Right cardiac atrium (tissue), 5 donors: ENCODE data around the gene ZDHHC16. TPM values are rescaled to one million over a fixed set of nuclear protein-coding genes. Genes with fewer than 3 reads are reported as not detected.

Source experiments
- ATAC-seq, 2 donors: fragments of 200-7000 bp; cut with Tn5 transposase; one replicate each; pipeline versions ENCODE4 v1.8.0 to v1.9.1; 2020; ENCODE audit warnings: moderate library complexity in 2 of 2, mild to moderate bottlenecking in 1 of 2
- DNase-seq, 3 donors: peaks; one replicate each; pipeline ENCODE4 v3.0.0-alpha.2; 2020
- H3K27ac ChIP-seq: one replicate; pipeline ENCODE4 v1.5.1; 2013; ENCODE audit warnings: mild to moderate bottlenecking, low read length, control low read depth, moderate library complexity
- H3K27me3 ChIP-seq: one replicate; pipeline ENCODE4 v1.6.1; 2013; ENCODE audit not compliant: control insufficient read depth, insufficient read depth
- H3K4me1 ChIP-seq: one replicate; pipeline ENCODE4 v1.6.1; 2013; ENCODE audit warnings: low read length; ENCODE audit not compliant: control insufficient read depth, insufficient read depth
- H3K4me3 ChIP-seq: one replicate; pipeline ENCODE4 v1.5.1; 2013; ENCODE audit warnings: low read length, control low read depth
- H3K9me3 ChIP-seq: one replicate; pipeline ENCODE4 v1.6.1; 2013; ENCODE audit warnings: low read length; ENCODE audit not compliant: control insufficient read depth
- WGBS: extraction: QIAGEN DNeasy Blood & Tissue Kit; methylation state at CpG from one replicate; pipeline ENCODE4 v1.1.7; 2013; 5-methylcytosine and 5-hydroxymethylcytosine counted together
- intact Hi-C, 4 donors: fragments of 100-400 bp; cut with DNase I; formaldehyde crosslinking; loops; one replicate each; pipeline versions ENCODE4 v1.11.0 to v1.14.0; 2022 to 2023
- polyA plus RNA-seq: library from polyadenylated mRNA; stranded (reverse); fragments of 200-250 nt; gene quantifications from one replicate; pipeline ENCODE4 v1.2.3, GENCODE V29; 2013
- total RNA-seq, 4 donors: library from RNA; stranded (reverse); fragmentation: NEBNext Ultra II Directional; extraction: Animal tissue kit (Norgen Biotek cat#: 25700); gene quantifications; one replicate each; pipeline ENCODE4 v1.2.1, GENCODE V29; 2021
- donor health status: healthy with polysubstance abuse.
- donor health status: DM: no; HTN: yes; CAD: no.
- donor health status: DM: no; HTN: no; CAD: no.
- donor health status: DM: no; HTN: yes; CAD: no; lungs with severe emphysema.
- donor health status: DM: yes; HTN: yes; CAD: no.

The ZDHHC16 gene
- total and polyA plus RNA-seq, 5 donors: 18.9 to 28.6 (median 23.4) TPM

DNA sequence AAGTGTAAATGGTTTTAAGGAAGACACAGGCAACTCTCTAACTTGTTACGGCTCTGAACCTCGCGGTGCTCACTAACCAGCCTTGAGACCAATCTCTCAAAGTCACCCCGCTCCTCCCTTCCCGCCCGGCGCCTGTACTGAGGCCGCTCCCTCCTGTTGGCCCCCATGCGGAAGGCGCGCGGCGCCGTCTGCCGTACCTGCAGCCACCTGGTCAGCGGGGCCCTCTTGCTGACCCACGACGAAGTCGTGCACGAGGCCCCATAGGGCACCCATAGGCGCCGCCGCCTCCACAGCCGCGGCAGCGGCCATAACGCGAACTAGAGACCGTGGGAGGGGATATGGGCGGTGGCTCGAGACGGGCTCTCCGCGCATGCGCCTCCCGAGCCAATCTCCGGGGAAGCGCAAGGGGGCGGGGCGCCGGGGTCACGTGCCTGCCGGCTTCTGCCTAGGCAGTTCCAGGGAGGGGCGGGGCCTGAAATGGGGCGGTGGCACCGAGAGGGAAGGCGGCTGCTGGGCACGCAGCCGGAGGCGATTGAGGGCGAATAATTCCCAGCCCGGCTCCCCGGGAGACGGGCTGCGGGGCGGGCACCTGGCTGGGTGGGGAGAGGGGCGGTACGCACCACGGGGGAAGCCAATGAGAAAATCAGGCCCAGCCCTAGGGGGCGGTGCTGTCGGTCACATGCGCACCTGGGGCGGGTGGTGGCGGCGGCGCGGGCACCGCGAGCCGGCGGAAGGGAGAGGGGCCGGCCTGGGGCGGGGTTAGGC is 52.3 kb downstream of the ZDHHC16 start, which contains the start of gene MMS19:
Gene MMS19 (minus strand): TSS at position 347 of the 765 bp plus-strand sequence. CDS start 38 bp downstream, at position 309.
- WGBS: under 1% methylated on average over 66 of the region's 73 CpGs
- peaks cover 17% of the 10 kb centered on the region for H3K4me1 ChIP-seq

GRCh38 chr10:97498841-97499560 is 53.0 kb downstream of the ZDHHC16 start, which contains the start of gene UBTD1:
Gene UBTD1, plus strand, starts transcription at chr10:97498924. Its CDS starts 280 bp downstream, at chr10:97499204.
- DNase-seq (peak in 2 of 3 donors; percentile 51 to 85), ATAC-seq (peak; percentile 7 to 18)
- peak within 1 kb of the TSS; percentile 94 for H3K27ac ChIP-seq
- intact Hi-C loops: no loop called here
- WGBS: under 1% methylated on average over 66 of the region's 66 CpGs
- H3K9me3 ChIP-seq: no peaks in the 10 kb centered on the region
- peaks cover 24% of the 10 kb centered on the region for H3K4me1 ChIP-seq
- H3K4me3 ChIP-seq: peak within 1 kb of the TSS; percentile 53
- no peaks in the 10 kb centered on the region for H3K27me3 ChIP-seq

More for the DNA sequence above, 52.3 kb downstream of the ZDHHC16 start, which contains the start of gene MMS19:
- no peaks in the 10 kb centered on the region for H3K27me3 ChIP-seq
- ATAC-seq: peak; percentile 96 to 97
- H3K27ac ChIP-seq: peak within 1 kb of the TSS; percentile 94
- peak; percentile 100 for DNase-seq
- peak within 1 kb of the TSS; percentile 53 for H3K4me3 ChIP-seq
- no peaks in the 10 kb centered on the region for H3K9me3 ChIP-seq
- intact Hi-C loops: no loop called here

GRCh38 chr10:97499561-97500296 is 53.8 kb downstream of the ZDHHC16 start:
- peak overlapping the region; percentile 94 for H3K27ac ChIP-seq
- ATAC-seq: no peak
- 1% methylated on average over 41 of the region's 41 CpGs for WGBS
- H3K27me3 ChIP-seq: no peaks in the 10 kb centered on the region
- H3K4me1 ChIP-seq: peaks cover 23% of the 10 kb centered on the region
- intact Hi-C loops: loop anchor here in 1 of 4 donors (5.0 kb wide), 1 partner anchor 48 kb away; no protein-coding TSS in a partner anchor
- H3K9me3 ChIP-seq: no peaks in the 10 kb centered on the region
- DNase-seq: peak; percentile 86 to 95 (median 92)
- peak overlapping the region; percentile 53 for H3K4me3 ChIP-seq

DNA sequence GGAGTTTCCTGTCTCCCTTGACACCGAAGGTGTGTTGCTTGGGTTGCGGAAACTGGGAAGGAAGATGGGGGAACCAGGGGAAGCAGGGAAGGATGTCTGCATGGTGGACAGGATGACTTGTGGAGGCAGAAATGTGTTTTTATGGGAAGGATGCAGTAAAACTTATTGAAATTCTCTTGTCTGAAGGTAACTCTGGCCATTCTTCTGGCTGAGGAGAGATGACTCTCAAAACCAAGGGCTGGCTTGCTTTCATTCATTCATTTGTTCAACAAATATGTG is 54.3 kb downstream of the ZDHHC16 start:
- H3K4me3 ChIP-seq: peak overlapping the region; percentile 53
- H3K4me1 ChIP-seq: peaks cover 18% of the 10 kb centered on the region
- no peak for ATAC-seq
- DNase-seq: no peak
- no peaks in the 10 kb centered on the region for H3K27me3 ChIP-seq
- WGBS: 72% methylated on average over 2 of the region's 2 CpGs
- no peaks in the 10 kb centered on the region for H3K9me3 ChIP-seq
- intact Hi-C loops: loop anchor here in 1 of 4 donors (5.0 kb wide), 1 partner anchor 47 kb away; no protein-coding TSS in a partner anchor
- peak overlapping the region; percentile 94 for H3K27ac ChIP-seq

DNA sequence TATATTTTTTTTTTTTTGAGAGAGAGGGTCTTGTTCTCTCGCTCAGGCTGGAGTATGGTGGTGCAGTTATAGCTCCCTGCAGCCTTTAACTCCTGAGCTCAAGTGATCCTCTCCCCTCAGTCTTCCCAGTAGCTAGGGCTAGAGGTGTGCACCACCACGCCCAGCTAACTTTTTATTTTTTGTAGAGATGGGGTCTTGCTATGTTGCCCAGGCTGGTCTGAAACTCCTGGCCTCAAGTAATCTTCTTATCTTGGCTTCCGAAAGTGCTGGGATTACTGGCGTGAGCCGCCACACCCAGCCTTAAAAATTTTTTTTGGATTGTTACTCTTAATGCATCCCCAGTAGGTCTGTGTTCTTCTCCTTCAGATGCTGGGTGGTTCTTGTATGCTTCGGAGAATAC is 56.9 kb downstream of the ZDHHC16 start:
- Histone ChIP-seq H3K27ac (peak overlapping the region; percentile 23), H3K4me3 (no peak overlapping the region), H3K4me1 (peaks cover 17% of the 10 kb centered on the region), H3K9me3 (no peaks in the 10 kb centered on the region), H3K27me3 (no peaks in the 10 kb centered on the region)
- DNase-seq (no peak), ATAC-seq (no peak)
- WGBS: 92% methylated on average over 6 of the region's 6 CpGs
- intact Hi-C loops: loop anchor here in 1 of 4 donors (5.0 kb wide), 1 partner anchor 44 kb away; no protein-coding TSS in a partner anchor

GRCh38 chr10:97503406-97503805 is 57.4 kb downstream of the ZDHHC16 start:
- intact Hi-C loops: loop anchor here in 1 of 4 donors (5.0 kb wide), 1 partner anchor 44 kb away; no protein-coding TSS in a partner anchor
- Histone ChIP-seq H3K9me3 (no peaks in the 10 kb centered on the region), H3K27me3 (no peaks in the 10 kb centered on the region), H3K4me1 (peaks cover 17% of the 10 kb centered on the region), H3K4me3 (no peak overlapping the region), H3K27ac (peak overlapping the region; percentile 55)
- DNase-seq (peak in 1 of 3 donors; percentile 57), ATAC-seq (no peak)
- 58% methylated on average over 3 of the region's 3 CpGs for WGBS

- WGBS: 74% methylated on average over 1 of the region's 1 CpG
- Histone ChIP-seq H3K4me1 (peaks cover 15% of the 10 kb centered on the region), H3K9me3 (no peaks in the 10 kb centered on the region), H3K27me3 (no peaks in the 10 kb centered on the region), H3K27ac (no peak overlapping the region), H3K4me3 (no peak overlapping the region)
- DNase-seq (no peak), ATAC-seq (no peak)
- intact Hi-C loops: no loop called here
These were observed 59.2 kb downstream of the ZDHHC16 start for GRCh38 chr10:97505152-97505551.

DNA sequence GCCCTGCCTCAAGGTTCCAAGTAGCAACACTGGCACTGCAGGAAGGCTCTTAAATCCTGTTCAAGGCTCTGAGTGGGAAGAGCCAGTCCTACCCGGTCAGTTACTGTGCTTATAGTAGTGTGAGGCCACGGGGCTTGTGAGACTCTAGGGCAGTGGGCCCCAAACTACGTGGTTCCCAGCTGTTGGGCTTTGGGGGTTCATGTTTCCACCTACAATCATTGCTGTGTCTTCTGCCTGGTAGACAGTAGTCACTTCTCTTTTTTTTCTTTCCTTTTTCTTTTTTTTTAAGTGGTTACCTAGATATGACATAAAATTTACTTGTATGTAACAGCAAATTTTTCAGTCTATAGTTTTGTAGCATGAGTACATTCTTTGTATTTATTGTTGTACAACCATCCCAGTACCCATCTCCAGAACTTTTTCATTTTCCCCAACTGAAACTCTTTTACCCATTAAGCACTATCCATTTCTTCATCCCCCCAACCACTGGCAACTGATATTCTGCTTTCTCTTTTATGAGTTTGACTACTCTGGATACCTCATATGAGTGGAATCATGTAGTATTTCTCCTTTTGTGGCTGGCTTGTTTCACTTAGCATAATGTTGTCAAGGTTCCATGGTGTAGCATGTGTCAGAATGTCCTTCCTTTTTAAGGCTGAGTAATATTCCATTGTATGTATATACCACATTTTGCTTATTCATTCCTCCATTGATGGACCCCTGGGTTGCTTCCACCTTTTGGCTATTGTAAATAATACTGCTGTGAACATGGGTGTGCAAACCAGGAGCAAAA is 60.4 kb downstream of the ZDHHC16 start:
- ATAC-seq: no peak
- no peaks in the 10 kb centered on the region for H3K9me3 ChIP-seq
- H3K4me1 ChIP-seq: peaks cover 14% of the 10 kb centered on the region
- no peaks in the 10 kb centered on the region for H3K27me3 ChIP-seq
- intact Hi-C loops: no loop called here
- no peak overlapping the region for H3K4me3 ChIP-seq
- WGBS: 91% methylated on average over 3 of the region's 3 CpGs
- no peak overlapping the region for H3K27ac ChIP-seq
- DNase-seq: no peak
